ENCODE results near the gene MZT1. TPM values are rescaled to one million over a fixed set of nuclear protein-coding genes. Genes with fewer than 3 reads are reported as not detected.

MZT1 gene
- polyA plus RNA-seq, 1 donor from 2014 or later: 48.0 TPM

GRCh38 chr13:72666391-72666790 is 61.0 kb downstream of the MZT1 start:
- H3K36me3 ChIP-seq (ENCODE audit: insufficient read depth, low read length): no peaks in the 10 kb centered on the region
- H3F3A ChIP-seq (ENCODE audit: insufficient read depth, low read length, poor library complexity, severe bottlenecking): no peaks in the 10 kb centered on the region
- H3K79me2 ChIP-seq (replicated peaks; ENCODE audit: insufficient read depth, low read length): no peaks in the 10 kb centered on the region
- no peak overlapping the region for H3K4me3 ChIP-seq (ENCODE audit: low read length)
- H3K9me2 ChIP-seq (ENCODE audit: insufficient read depth, low read length): no peaks in the 10 kb centered on the region
- H3K9ac ChIP-seq (ENCODE audit: low read length): no peak overlapping the region
- H3K27me3 ChIP-seq (ENCODE audit: insufficient read depth, low read depth, low read length): no peaks in the 10 kb centered on the region
- no peak for TF ChIP-seq TAF1 (IDR thresholded peaks at IDR 0.05; ENCODE audit: low read depth)
- no peak for TF ChIP-seq EZH2 (IDR thresholded peaks at IDR 0.05; ENCODE audit: borderline replicate concordance, insufficient read depth, low read length, poor library complexity, severe bottlenecking)
- TF ChIP-seq POLR2AphosphoS5 (IDR thresholded peaks at IDR 0.05): no peak
- no peak for TF ChIP-seq MXI1 (conservative IDR thresholded peaks at IDR 0.05; ENCODE audit: poor library complexity, severe bottlenecking)
- TF ChIP-seq SMC3 (conservative IDR thresholded peaks at IDR 0.05; ENCODE audit: poor library complexity): no peak
- TF ChIP-seq, protein P1, sequence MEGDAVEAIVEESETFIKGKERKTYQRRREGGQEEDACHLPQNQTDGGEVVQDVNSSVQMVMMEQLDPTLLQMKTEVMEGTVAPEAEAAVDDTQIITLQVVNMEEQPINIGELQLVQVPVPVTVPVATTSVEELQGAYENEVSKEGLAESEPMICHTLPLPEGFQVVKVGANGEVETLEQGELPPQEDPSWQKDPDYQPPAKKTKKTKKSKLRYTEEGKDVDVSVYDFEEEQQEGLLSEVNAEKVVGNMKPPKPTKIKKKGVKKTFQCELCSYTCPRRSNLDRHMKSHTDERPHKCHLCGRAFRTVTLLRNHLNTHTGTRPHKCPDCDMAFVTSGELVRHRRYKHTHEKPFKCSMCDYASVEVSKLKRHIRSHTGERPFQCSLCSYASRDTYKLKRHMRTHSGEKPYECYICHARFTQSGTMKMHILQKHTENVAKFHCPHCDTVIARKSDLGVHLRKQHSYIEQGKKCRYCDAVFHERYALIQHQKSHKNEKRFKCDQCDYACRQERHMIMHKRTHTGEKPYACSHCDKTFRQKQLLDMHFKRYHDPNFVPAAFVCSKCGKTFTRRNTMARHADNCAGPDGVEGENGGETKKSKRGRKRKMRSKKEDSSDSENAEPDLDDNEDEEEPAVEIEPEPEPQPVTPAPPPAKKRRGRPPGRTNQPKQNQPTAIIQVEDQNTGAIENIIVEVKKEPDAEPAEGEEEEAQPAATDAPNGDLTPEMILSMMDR (IDR thresholded peaks at IDR 0.05; ENCODE audit: poor library complexity, severe bottlenecking): no peak
- TF ChIP-seq REST (IDR thresholded peaks at IDR 0.05; ENCODE audit: borderline replicate concordance): no peak
- no peak for TF ChIP-seq RAD21 (conservative IDR thresholded peaks at IDR 0.05)
- no peak for TF ChIP-seq EP300 (conservative IDR thresholded peaks at IDR 0.05; ENCODE audit: poor library complexity, severe bottlenecking)
- no peaks in the 10 kb centered on the region for H3K9me3 ChIP-seq (ENCODE audit: low read length)
- no peak overlapping the region for H2AFZ ChIP-seq (ENCODE audit: low read depth, low read length)
- no peak overlapping the region for H3K27ac ChIP-seq (ENCODE audit: low read length)
- no peak overlapping the region for H3K4me2 ChIP-seq (ENCODE audit: low read length)
- no peaks in the 10 kb centered on the region for H4K20me1 ChIP-seq (ENCODE audit: insufficient read depth)

- H3K9me2 ChIP-seq (ENCODE audit: insufficient read depth, low read length): no peaks in the 10 kb centered on the region
- H3K4me3 ChIP-seq (ENCODE audit: low read length): no peak overlapping the region
- H3F3A ChIP-seq (ENCODE audit: insufficient read depth, low read length, poor library complexity, severe bottlenecking): no peaks in the 10 kb centered on the region
- no peaks in the 10 kb centered on the region for H3K36me3 ChIP-seq (ENCODE audit: insufficient read depth, low read length)
- no peaks in the 10 kb centered on the region for H3K9me3 ChIP-seq (ENCODE audit: low read length)
- H3K27me3 ChIP-seq (ENCODE audit: insufficient read depth, low read depth, low read length): no peaks in the 10 kb centered on the region
- no peak overlapping the region for H2AFZ ChIP-seq (ENCODE audit: low read depth, low read length)
- H3K27ac ChIP-seq (ENCODE audit: low read length): no peak overlapping the region
- H3K9ac ChIP-seq (ENCODE audit: low read length): no peak overlapping the region
- TF ChIP-seq EZH2 (IDR thresholded peaks at IDR 0.05; ENCODE audit: borderline replicate concordance, insufficient read depth, low read length, poor library complexity, severe bottlenecking): no peak
- TF ChIP-seq TAF1 (IDR thresholded peaks at IDR 0.05; ENCODE audit: low read depth): no peak
- TF ChIP-seq, protein P1 (IDR thresholded peaks at IDR 0.05; ENCODE audit: poor library complexity, severe bottlenecking): no peak
- TF ChIP-seq RAD21 (conservative IDR thresholded peaks at IDR 0.05): no peak
- TF ChIP-seq EP300 (conservative IDR thresholded peaks at IDR 0.05; ENCODE audit: poor library complexity, severe bottlenecking): no peak
- no peak for TF ChIP-seq MXI1 (conservative IDR thresholded peaks at IDR 0.05; ENCODE audit: poor library complexity, severe bottlenecking)
- TF ChIP-seq POLR2AphosphoS5 (IDR thresholded peaks at IDR 0.05): no peak
- TF ChIP-seq REST (IDR thresholded peaks at IDR 0.05; ENCODE audit: borderline replicate concordance): no peak
- no peak for TF ChIP-seq SMC3 (conservative IDR thresholded peaks at IDR 0.05; ENCODE audit: poor library complexity)
- no peak overlapping the region for H3K4me2 ChIP-seq (ENCODE audit: low read length)
- H4K20me1 ChIP-seq (ENCODE audit: insufficient read depth): no peaks in the 10 kb centered on the region
- H3K79me2 ChIP-seq (replicated peaks; ENCODE audit: insufficient read depth, low read length): no peaks in the 10 kb centered on the region
Measured at GRCh38 chr13:72662548-72662947, 64.9 kb downstream of the MZT1 start.

Data from neural cell (in vitro differentiated cells).